GM12875 (cell line): Measurements from ENCODE around the gene CENPV.
"Not testable (repeated sequence)": the region's sequence is repeated elsewhere in the genome, so short reads cannot be mapped to it uniquely, and the experiment has no call there.

Experiments
- H3K4me3 ChIP-seq: one replicate; pipeline ENCODE4 v1.5.1; 2011; ENCODE audit warnings: low read depth, low read length, control low read depth
- TF ChIP-seq, protein P1 (sequence below): IDR thresholded peaks from 2 replicates; pipeline ENCODE4 v1.5.1; 2011; ENCODE audit warnings: low read depth, mild to moderate bottlenecking, control low read depth, inconsistent platforms, low read length, moderate library complexity, borderline replicate concordance; ENCODE audit not compliant: insufficient read depth

Gene CENPV

DNA sequence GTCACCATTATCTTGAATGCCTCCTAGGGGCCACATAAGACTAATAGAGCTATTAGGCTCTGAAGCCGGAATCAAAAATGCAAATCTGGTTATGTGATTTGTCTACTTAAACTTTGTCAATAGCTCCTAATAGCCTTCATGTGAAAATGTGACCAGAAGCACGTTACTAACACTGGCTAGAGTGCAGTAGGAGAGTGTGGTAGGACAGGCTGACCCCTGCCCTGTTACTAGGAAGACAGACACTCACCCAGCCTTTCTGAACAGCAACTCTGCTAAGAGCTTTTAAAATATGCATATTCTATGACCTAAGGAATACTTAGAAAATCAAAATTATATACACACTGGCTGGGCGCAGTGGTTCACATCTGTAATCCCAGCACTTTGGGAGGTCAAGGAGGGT is 26.3 kb downstream of the CENPV start:
- TF ChIP-seq, protein P1, sequence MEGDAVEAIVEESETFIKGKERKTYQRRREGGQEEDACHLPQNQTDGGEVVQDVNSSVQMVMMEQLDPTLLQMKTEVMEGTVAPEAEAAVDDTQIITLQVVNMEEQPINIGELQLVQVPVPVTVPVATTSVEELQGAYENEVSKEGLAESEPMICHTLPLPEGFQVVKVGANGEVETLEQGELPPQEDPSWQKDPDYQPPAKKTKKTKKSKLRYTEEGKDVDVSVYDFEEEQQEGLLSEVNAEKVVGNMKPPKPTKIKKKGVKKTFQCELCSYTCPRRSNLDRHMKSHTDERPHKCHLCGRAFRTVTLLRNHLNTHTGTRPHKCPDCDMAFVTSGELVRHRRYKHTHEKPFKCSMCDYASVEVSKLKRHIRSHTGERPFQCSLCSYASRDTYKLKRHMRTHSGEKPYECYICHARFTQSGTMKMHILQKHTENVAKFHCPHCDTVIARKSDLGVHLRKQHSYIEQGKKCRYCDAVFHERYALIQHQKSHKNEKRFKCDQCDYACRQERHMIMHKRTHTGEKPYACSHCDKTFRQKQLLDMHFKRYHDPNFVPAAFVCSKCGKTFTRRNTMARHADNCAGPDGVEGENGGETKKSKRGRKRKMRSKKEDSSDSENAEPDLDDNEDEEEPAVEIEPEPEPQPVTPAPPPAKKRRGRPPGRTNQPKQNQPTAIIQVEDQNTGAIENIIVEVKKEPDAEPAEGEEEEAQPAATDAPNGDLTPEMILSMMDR, result no peak
- H3K4me3 ChIP-seq, result no peak overlapping the region

DNA sequence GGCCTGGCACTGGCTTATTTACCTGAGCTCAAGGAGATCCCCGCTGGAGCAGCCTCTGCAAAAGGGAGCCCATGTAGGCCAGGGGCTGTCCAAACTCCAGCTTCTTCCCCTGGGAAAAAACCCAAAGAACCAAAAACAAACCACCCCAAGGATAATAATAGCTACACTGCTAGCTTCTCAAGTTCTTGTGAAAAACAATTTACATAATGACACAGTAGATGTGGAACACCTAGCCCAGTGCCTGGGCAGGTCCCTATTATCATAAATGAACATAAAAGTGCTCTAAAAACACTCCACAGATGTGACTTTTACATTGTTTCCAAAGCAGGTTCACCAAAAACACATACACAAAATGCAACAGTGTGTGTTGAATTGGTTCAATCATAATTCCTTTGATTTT is 27.3 kb downstream of the CENPV start:
- H3K4me3 ChIP-seq, result no peak overlapping the region
- TF ChIP-seq, protein P1, result no peak

DNA sequence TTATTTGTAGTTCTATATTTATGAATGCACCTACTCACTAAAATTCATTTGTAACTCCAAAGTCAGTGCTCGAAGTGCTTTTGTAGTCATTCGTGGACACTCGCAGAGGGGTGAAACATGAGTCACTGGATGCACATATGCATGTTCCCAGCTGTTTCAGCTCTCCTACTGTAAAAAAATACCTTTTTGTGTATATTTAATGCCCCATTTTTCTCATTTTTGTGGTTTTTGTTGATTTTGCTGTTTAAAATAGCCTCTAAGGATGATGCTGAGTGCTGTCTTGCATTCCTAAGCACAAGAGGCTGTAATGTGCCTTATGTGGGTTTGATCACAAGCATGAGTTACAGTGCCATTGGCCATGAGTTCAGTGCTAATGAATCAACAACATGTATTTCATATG is 30.6 kb downstream of the CENPV start:
- no peak overlapping the region for H3K4me3 ChIP-seq
- TF ChIP-seq, protein P1, result no peak

DNA sequence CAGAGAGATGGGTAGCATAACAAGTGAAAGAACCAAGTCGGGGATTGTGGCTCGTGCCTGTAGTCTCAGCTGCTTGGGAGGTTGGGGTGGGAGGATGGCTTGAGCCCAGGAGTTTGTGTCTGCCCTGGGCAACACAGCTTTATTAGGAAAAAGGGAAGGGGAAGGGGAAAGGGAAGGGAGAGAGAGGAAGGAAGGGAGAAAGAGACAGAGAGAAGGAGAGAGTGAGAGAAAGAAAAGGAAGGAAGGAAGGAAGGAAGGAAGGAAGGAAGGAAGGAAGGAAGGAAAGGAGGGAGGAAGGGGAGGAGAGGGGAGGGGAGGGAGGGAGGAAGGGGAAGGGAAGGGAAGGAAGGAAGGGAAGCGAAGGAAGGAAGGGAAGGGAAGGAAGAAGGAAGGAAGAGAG is 33.3 kb downstream of the CENPV start:
- TF ChIP-seq, protein P1, result no peak
- no peak overlapping the region for H3K4me3 ChIP-seq

DNA sequence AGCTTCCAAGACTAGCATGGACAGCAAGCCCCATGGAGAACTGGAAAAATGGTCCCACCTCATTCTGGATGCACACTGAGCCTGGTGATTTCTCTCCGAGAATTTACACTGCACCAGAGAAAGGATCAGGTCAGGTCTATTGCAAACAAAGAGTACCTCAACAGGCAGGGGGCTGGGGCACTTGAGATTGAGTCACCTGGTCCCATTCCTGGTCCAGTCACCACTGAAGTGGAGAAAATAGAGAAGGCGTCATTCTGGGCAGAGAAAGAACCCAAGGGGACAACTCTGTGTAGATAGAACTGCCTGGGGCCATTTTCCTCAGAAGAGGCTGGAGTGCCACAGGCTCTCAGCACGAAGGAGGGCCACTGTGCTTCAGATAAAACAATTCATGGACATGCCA is 38.4 kb downstream of the CENPV start:
- H3K4me3 ChIP-seq, result no peak overlapping the region
- TF ChIP-seq, protein P1, result no peak

GRCh38 chr17:16314189-16314588 is 39.1 kb downstream of the CENPV start:
- H3K4me3 ChIP-seq, result no peak overlapping the region
- TF ChIP-seq, protein P1, result no peak

DNA sequence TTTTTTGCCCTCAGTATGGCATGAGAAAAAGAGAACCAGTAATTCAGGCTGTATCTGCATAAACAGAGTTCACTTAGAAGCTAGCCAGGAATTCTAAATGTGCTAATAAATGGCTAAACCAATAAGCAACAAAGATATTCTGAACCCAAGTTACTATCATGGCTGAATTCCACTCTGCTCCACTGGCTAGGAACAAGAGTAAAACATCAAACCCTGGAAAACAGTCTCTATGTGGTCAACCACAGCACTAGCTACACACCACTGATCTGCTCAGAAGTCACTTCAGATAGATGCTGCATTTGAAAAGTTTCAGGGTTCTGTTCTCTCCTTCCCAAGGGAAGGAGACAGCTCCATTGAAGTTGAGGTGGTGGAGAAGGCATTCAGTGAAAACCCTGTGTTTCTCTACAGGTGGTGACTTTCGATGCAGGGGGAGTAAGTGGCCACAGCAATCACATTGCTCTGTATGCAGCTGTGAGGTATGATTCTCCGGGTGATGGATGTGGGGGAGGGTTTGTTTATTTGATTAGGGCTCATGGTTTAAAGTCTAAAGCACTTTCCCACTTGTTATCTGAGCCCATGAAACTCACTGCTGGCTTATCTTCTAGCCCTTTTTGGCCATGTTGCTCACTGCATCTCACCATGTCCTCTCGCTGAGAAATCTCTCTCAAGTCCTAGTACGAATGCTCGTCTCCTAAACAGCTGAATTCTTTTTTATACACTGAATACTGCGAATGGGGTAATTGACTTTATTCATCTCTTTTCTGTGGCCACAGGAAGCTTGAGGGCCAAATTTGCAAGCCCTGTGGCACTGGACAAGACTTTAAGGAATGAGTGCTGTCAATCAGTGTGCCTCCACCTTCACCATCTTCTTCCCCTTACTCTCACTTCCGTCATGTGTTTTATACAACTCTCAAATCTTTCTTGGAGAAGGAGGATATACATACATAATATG is 39.9 kb downstream of the CENPV start:
- TF ChIP-seq, protein P1, result no peak
- H3K4me3 ChIP-seq, result no peak overlapping the region

DNA sequence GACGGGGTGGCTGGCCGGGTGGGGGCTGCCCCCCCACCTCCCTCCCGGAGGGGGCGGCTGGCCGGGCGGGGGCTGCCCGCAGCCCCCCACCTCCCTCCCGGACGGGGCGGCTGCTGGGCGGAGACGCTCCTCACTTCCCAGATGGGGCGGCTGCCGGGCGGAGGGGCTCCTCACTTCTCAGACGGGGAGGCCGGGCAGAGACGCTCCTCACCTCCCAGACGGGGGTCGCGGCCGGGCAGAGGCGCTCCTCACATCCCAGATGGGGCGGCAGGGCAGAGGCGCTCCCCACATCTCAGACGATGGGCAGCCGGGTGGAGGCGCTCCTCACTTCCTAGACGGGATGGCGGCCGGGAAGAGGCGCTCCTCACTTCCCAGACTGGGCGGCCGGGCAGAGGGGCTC is 41.2 kb downstream of the CENPV start:
- not testable (repeated sequence) for H3K4me3 ChIP-seq
